Endodermal cell (in vitro differentiated cells): ENCODE results near the gene MED13L. TPM values are rescaled to one million over a fixed set of nuclear protein-coding genes. Genes with fewer than 3 reads are reported as not detected.

Experiments
- DNase-seq: peaks from one replicate; pipeline ENCODE4 v3.0.0-alpha.2; 2017
- H3K27ac ChIP-seq: 2 replicates; pipeline ENCODE4 v1.5.1; 2013; ENCODE audit warnings: mild to moderate bottlenecking, low read depth, low read length, moderate library complexity
- H3K27me3 ChIP-seq: 2 replicates; pipeline ENCODE4 v1.6.1; 2013; ENCODE audit warnings: mild to moderate bottlenecking, low read length, moderate library complexity; ENCODE audit not compliant: insufficient read depth, control insufficient read depth, poor library complexity, severe bottlenecking
- H3K36me3 ChIP-seq: 2 replicates; pipeline ENCODE4 v1.7.0; 2013; ENCODE audit warnings: mild to moderate bottlenecking, low read length, moderate library complexity; ENCODE audit not compliant: control insufficient read depth, insufficient read depth
- H3K4me1 ChIP-seq: one replicate; pipeline ENCODE4 v1.7.0; 2013; ENCODE audit warnings: low read length; ENCODE audit not compliant: control insufficient read depth, insufficient read depth
- H3K4me3 ChIP-seq: 2 replicates; pipeline ENCODE4 v1.5.1; 2013; ENCODE audit warnings: mild to moderate bottlenecking, low read length, moderate library complexity
- H3K9ac ChIP-seq: 2 replicates; pipeline ENCODE4 v1.6.1; 2013; ENCODE audit warnings: mild to moderate bottlenecking, low read length, moderate library complexity; ENCODE audit not compliant: poor library complexity, severe bottlenecking; ENCODE audit errors: extremely low read depth
- H3K9me3 ChIP-seq: 2 replicates; pipeline ENCODE4 v1.6.1; 2013; ENCODE audit warnings: mild to moderate bottlenecking, low read length, moderate library complexity; ENCODE audit not compliant: control insufficient read depth
- H3K27ac Mint-ChIP-seq: 2 replicates; pipeline ENCODE4 v1.8.0; 2020; ENCODE audit warnings: mixed read lengths
- H3K27me3 Mint-ChIP-seq: 2 replicates; pipeline ENCODE4 v1.8.0; 2021; ENCODE audit warnings: mild to moderate bottlenecking, mixed read lengths; ENCODE audit not compliant: insufficient read depth
- H3K36me3 Mint-ChIP-seq: 2 replicates; pipeline ENCODE4 v1.8.0; 2020; ENCODE audit warnings: low read depth, mixed read lengths
- H3K4me1 Mint-ChIP-seq: 2 replicates; pipeline ENCODE4 v1.8.0; 2020; ENCODE audit warnings: mixed read lengths
- H3K4me3 Mint-ChIP-seq: 2 replicates; pipeline ENCODE4 v1.8.0; 2020; ENCODE audit warnings: mild to moderate bottlenecking, moderate library complexity, mixed read lengths
- H3K9me3 Mint-ChIP-seq: 2 replicates; pipeline ENCODE4 v1.8.0; 2020; ENCODE audit warnings: mild to moderate bottlenecking, mixed read lengths
- CTCF ChIP-seq: fragments of 200-600 bp; sonication (generic); conservative IDR thresholded peaks from 2 replicates; pipeline ENCODE4 v1.5.0; 2021; ENCODE audit warnings: antibody characterized with exemption, mild to moderate bottlenecking
- WGBS, 2 experiments: methylation state at CpG; one replicate each; pipeline versions ENCODE4 v1.1.5 to v1.1.7; 2013; ENCODE audit warnings: missing lambda C conversion rate in 2 of 2, mixed read lengths in 1 of 2; ENCODE audit not compliant: insufficient coverage in 1 of 2, insufficient read length in 1 of 2; 5-methylcytosine and 5-hydroxymethylcytosine counted together
- total RNA-seq, 2 donors: library from RNA; stranded (reverse); fragmentation: NEBNext Ultra II Directional in 1 of 2; extraction: Animal tissue kit (Norgen Biotek cat#: 25700) in 1 of 2; gene quantifications; 2 replicates in 1 of 2; 3 replicates in 1 of 2; pipeline ENCODE4 v1.2.1, GENCODE V29; 2021

The MED13L gene
- total RNA-seq, 2 donors from 2014 or later = 101 to 111 TPM

- DNase-seq = no peak
- TF ChIP-seq CTCF = no peak
These were observed 258.1 kb downstream of the MED13L start for GRCh38 chr12:116019415-116019814.

GRCh38 chr12:116018282-116018681, 259.2 kb downstream of the MED13L start:
- Histone ChIP-seq H3K4me3 (no peak overlapping the region), H3K4me1 (no peaks in the 10 kb centered on the region), H3K27me3 (no peaks in the 10 kb centered on the region), H3K27ac (no peak overlapping the region), H3K9ac (no peak overlapping the region), H3K9me3 (no peaks in the 10 kb centered on the region), H3K36me3 (peaks cover 78% of the 10 kb centered on the region)
- TF ChIP-seq CTCF = no peak
- Mint-ChIP-seq H3K9me3 (no peaks in the 10 kb centered on the region), H3K27ac (no peak overlapping the region), H3K4me3 (no peak overlapping the region), H3K36me3 (peaks cover 31% of the 10 kb centered on the region), H3K4me1 (peaks cover 4% of the 10 kb centered on the region), H3K27me3 (no peaks in the 10 kb centered on the region)
- DNase-seq = no peak
- WGBS, 2 experiments = 80 to 100% methylated on average over 1 to 2 of the region's 2 CpGs

More at GRCh38 chr12:116019415-116019814, 258.1 kb downstream of the MED13L start:
- peaks cover 4% of the 10 kb centered on the region for H3K4me1 Mint-ChIP-seq
- no peak overlapping the region for H3K9ac ChIP-seq
- no peak overlapping the region for H3K27ac Mint-ChIP-seq
- H3K27me3 Mint-ChIP-seq = no peaks in the 10 kb centered on the region
- H3K9me3 ChIP-seq = no peaks in the 10 kb centered on the region
- H3K27me3 ChIP-seq = no peaks in the 10 kb centered on the region
- H3K4me3 ChIP-seq = no peak overlapping the region
- peaks cover 23% of the 10 kb centered on the region for H3K36me3 Mint-ChIP-seq
- peaks cover 67% of the 10 kb centered on the region for H3K36me3 ChIP-seq
- no peak overlapping the region for H3K4me3 Mint-ChIP-seq
- no peaks in the 10 kb centered on the region for H3K9me3 Mint-ChIP-seq
- no peaks in the 10 kb centered on the region for H3K4me1 ChIP-seq
- H3K27ac ChIP-seq = no peak overlapping the region

- no peak for DNase-seq
- H3K27me3 ChIP-seq = no peaks in the 10 kb centered on the region
- H3K9ac ChIP-seq = no peak overlapping the region
- peak; percentile 70 for TF ChIP-seq CTCF
- no peaks in the 10 kb centered on the region for H3K4me1 ChIP-seq
- peaks cover 85% of the 10 kb centered on the region for H3K36me3 ChIP-seq
- H3K4me1 Mint-ChIP-seq = peaks cover 4% of the 10 kb centered on the region
- H3K27me3 Mint-ChIP-seq = no peaks in the 10 kb centered on the region
- H3K4me3 Mint-ChIP-seq = no peak overlapping the region
- H3K9me3 Mint-ChIP-seq = no peaks in the 10 kb centered on the region
- no peak overlapping the region for H3K4me3 ChIP-seq
- H3K36me3 Mint-ChIP-seq = peaks cover 48% of the 10 kb centered on the region
- H3K9me3 ChIP-seq = no peaks in the 10 kb centered on the region
- no peak overlapping the region for H3K27ac ChIP-seq
- WGBS, 2 experiments = 100% methylated on average over 1 of the region's 1 CpG; no CpG with 5 or more reads in 1 of the 2 experiments
- H3K27ac Mint-ChIP-seq = no peak overlapping the region
These were observed 262.0 kb downstream of the MED13L start for GRCh38 chr12:116015525-116015924.
